ENCODE results near the gene SPTB.

Gene SPTB

DNA sequence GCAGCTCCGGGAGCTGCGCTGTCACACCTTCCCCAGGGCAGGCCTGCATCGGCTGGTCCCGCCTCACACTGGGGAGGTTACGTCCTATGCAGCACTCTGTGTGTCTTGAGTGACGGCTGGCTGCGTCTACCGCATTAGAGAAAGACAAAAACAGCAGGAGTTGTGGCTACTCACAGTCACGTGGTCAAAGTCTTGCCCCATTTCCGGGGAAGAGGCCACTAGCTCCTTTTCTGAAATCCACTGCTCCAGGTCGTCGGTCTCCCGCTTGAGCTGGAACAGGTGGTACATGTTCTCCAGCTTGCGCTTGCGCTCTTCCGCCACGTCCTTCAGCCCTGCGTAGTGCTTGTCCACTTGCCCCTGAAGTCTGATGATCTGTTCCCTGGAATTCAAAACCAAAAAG, 106.7 kb downstream of the SPTB start:
- Histone ChIP-seq H3K79me2 (ENCODE audit: insufficient read depth, low read length) (no peaks in the 10 kb centered on the region), H2AFZ (ENCODE audit: low read depth, low read length) (no peak overlapping the region), H3K4me3 (ENCODE audit: low read depth in 1 of 2, low read length in 2 of 2) (no peak overlapping the region), H3K4me1 (ENCODE audit: insufficient read depth, low read length) (no peaks in the 10 kb centered on the region), H3K9me3 (ENCODE audit: insufficient read depth, low read length, severe bottlenecking) (no peaks in the 10 kb centered on the region), H4K20me1 (ENCODE audit: insufficient read depth, low read length) (no peaks in the 10 kb centered on the region), H3K4me2 (ENCODE audit: insufficient read depth, low read length) (no peak overlapping the region), H3K9ac (ENCODE audit: low read depth, low read length) (no peak overlapping the region), H3K27ac (ENCODE audit: low read length) (no peak overlapping the region), H3K36me3 (ENCODE audit: insufficient read depth, low read length) (no peaks in the 10 kb centered on the region), H3K27me3 (ENCODE audit: insufficient read depth, low read length, poor library complexity) (no peaks in the 10 kb centered on the region)
- TF ChIP-seq, protein P1, sequence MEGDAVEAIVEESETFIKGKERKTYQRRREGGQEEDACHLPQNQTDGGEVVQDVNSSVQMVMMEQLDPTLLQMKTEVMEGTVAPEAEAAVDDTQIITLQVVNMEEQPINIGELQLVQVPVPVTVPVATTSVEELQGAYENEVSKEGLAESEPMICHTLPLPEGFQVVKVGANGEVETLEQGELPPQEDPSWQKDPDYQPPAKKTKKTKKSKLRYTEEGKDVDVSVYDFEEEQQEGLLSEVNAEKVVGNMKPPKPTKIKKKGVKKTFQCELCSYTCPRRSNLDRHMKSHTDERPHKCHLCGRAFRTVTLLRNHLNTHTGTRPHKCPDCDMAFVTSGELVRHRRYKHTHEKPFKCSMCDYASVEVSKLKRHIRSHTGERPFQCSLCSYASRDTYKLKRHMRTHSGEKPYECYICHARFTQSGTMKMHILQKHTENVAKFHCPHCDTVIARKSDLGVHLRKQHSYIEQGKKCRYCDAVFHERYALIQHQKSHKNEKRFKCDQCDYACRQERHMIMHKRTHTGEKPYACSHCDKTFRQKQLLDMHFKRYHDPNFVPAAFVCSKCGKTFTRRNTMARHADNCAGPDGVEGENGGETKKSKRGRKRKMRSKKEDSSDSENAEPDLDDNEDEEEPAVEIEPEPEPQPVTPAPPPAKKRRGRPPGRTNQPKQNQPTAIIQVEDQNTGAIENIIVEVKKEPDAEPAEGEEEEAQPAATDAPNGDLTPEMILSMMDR (IDR thresholded peaks at IDR 0.05; ENCODE audit: borderline replicate concordance, extremely low read depth, low read length, poor library complexity, severe bottlenecking) = no peak
- no peak for TF ChIP-seq EZH2 (IDR thresholded peaks at IDR 0.05; ENCODE audit: borderline replicate concordance, low read depth, low read length, severe bottlenecking)
- ATAC-seq (ENCODE audit: insufficient read depth, low read depth) = no peak
- no peak for DNase-seq

DNA sequence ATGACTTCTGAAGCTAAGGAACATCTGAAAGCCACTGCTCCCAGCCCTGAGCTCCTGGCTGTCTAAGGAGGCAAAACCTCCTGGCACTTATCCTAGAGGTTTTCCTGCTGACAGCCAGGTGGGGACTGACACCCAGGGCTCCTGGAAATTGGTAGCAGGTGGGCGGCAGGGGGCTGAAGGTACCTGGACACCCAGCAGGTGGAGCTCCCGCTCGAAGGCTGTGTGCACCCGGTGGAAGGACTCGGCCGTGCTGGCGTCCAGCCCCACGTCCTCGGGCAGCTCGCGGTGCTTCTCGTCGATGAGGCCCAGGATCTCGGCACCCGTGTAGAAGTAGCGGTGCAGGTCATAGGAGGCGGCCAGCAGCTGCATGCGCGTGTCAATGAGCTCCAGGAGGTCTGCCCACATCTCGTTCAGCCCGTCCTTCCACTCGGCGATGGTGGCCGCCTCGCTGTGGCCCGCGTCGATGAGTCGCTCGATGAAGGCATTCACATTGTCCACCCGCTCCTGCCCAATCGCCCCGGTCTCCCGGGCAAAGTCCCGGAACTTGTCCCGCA, 107.2 kb downstream of the SPTB start:
- H4K20me1 ChIP-seq (ENCODE audit: insufficient read depth, low read length) = no peaks in the 10 kb centered on the region
- no peaks in the 10 kb centered on the region for H3K27me3 ChIP-seq (ENCODE audit: insufficient read depth, low read length, poor library complexity)
- no peaks in the 10 kb centered on the region for H3K79me2 ChIP-seq (ENCODE audit: insufficient read depth, low read length)
- no peak overlapping the region for H3K4me3 ChIP-seq (ENCODE audit: low read depth in 1 of 2, low read length in 2 of 2)
- ATAC-seq (ENCODE audit: insufficient read depth, low read depth) (no peak), DNase-seq (no peak)
- H3K36me3 ChIP-seq (ENCODE audit: insufficient read depth, low read length) = no peaks in the 10 kb centered on the region
- no peak overlapping the region for H3K4me2 ChIP-seq (ENCODE audit: insufficient read depth, low read length)
- TF ChIP-seq EZH2 (IDR thresholded peaks at IDR 0.05; ENCODE audit: borderline replicate concordance, low read depth, low read length, severe bottlenecking) = no peak
- TF ChIP-seq, protein P1 (IDR thresholded peaks at IDR 0.05; ENCODE audit: borderline replicate concordance, extremely low read depth, low read length, poor library complexity, severe bottlenecking) = no peak
- no peak overlapping the region for H2AFZ ChIP-seq (ENCODE audit: low read depth, low read length)
- no peaks in the 10 kb centered on the region for H3K9me3 ChIP-seq (ENCODE audit: insufficient read depth, low read length, severe bottlenecking)
- H3K27ac ChIP-seq (ENCODE audit: low read length) = no peak overlapping the region
- H3K9ac ChIP-seq (ENCODE audit: low read depth, low read length) = no peak overlapping the region
- no peaks in the 10 kb centered on the region for H3K4me1 ChIP-seq (ENCODE audit: insufficient read depth, low read length)

DNA sequence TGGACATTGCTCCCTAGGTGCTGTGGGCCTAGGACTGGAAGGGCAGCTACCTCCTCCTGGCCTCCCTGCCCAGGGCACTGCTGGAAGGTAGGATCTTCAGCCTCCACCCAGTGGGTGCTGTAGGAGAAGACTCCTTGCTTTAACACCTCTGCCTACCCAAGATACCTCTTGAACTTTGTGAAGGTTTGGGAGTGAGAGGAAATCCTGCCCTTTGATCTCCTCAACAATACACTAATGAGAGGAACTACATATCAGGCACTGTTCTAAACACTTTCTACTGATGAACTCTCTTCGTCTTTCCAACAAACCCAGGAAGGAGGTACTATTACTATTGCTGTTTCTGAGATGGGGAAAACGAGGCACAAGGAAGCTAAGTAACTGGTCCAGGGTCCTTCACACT, 108.5 kb downstream of the SPTB start:
- H4K20me1 ChIP-seq (ENCODE audit: insufficient read depth, low read length) = no peaks in the 10 kb centered on the region
- TF ChIP-seq EZH2 (IDR thresholded peaks at IDR 0.05; ENCODE audit: borderline replicate concordance, low read depth, low read length, severe bottlenecking) = no peak
- TF ChIP-seq, protein P1 (IDR thresholded peaks at IDR 0.05; ENCODE audit: borderline replicate concordance, extremely low read depth, low read length, poor library complexity, severe bottlenecking) = no peak
- no peak overlapping the region for H3K4me2 ChIP-seq (ENCODE audit: insufficient read depth, low read length)
- DNase-seq (no peak), ATAC-seq (ENCODE audit: insufficient read depth, low read depth) (no peak)
- H3K27me3 ChIP-seq (ENCODE audit: insufficient read depth, low read length, poor library complexity) = no peaks in the 10 kb centered on the region
- H3K79me2 ChIP-seq (ENCODE audit: insufficient read depth, low read length) = no peaks in the 10 kb centered on the region
- H2AFZ ChIP-seq (ENCODE audit: low read depth, low read length) = no peak overlapping the region
- no peaks in the 10 kb centered on the region for H3K9me3 ChIP-seq (ENCODE audit: insufficient read depth, low read length, severe bottlenecking)
- H3K4me3 ChIP-seq (ENCODE audit: low read depth in 1 of 2, low read length in 2 of 2) = no peak overlapping the region
- H3K9ac ChIP-seq (ENCODE audit: low read depth, low read length) = no peak overlapping the region
- H3K4me1 ChIP-seq (ENCODE audit: insufficient read depth, low read length) = no peaks in the 10 kb centered on the region
- H3K36me3 ChIP-seq (ENCODE audit: insufficient read depth, low read length) = no peaks in the 10 kb centered on the region
- H3K27ac ChIP-seq (ENCODE audit: low read length) = no peak overlapping the region

DNA sequence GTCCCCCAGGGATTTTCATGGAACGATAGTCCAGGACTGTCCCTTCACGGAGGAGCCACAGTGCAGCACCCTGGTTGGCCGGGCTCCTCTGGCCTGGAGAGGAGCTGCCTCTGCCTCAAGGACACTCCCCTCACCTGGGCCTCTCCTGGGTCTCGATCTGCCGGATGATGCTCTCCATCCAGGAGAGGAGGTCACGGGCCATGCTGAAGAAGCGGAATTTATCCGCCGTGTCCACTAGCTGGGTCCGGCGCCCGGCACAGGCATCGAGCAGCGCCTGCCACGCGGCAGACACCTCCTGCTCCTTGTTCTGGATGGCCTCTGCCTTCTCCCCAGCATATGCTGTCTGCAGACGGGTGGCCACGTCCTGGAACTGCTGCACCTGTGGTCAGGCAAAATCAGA, 109.0 kb downstream of the SPTB start:
- Histone ChIP-seq H3K4me2 (ENCODE audit: insufficient read depth, low read length) (no peak overlapping the region), H2AFZ (ENCODE audit: low read depth, low read length) (no peak overlapping the region), H3K36me3 (ENCODE audit: insufficient read depth, low read length) (no peaks in the 10 kb centered on the region), H3K4me3 (ENCODE audit: low read depth in 1 of 2, low read length in 2 of 2) (no peak overlapping the region), H3K9ac (ENCODE audit: low read depth, low read length) (no peak overlapping the region), H3K4me1 (ENCODE audit: insufficient read depth, low read length) (no peaks in the 10 kb centered on the region), H3K79me2 (ENCODE audit: insufficient read depth, low read length) (no peaks in the 10 kb centered on the region), H3K9me3 (ENCODE audit: insufficient read depth, low read length, severe bottlenecking) (no peaks in the 10 kb centered on the region), H3K27me3 (ENCODE audit: insufficient read depth, low read length, poor library complexity) (no peaks in the 10 kb centered on the region), H3K27ac (ENCODE audit: low read length) (no peak overlapping the region), H4K20me1 (ENCODE audit: insufficient read depth, low read length) (no peaks in the 10 kb centered on the region; the same call in 1 of the 2 replicates)
- ATAC-seq (ENCODE audit: insufficient read depth, low read depth) = no peak
- TF ChIP-seq EZH2 (IDR thresholded peaks at IDR 0.05; ENCODE audit: borderline replicate concordance, low read depth, low read length, severe bottlenecking) = no peak
- TF ChIP-seq, protein P1 (IDR thresholded peaks at IDR 0.05; ENCODE audit: borderline replicate concordance, extremely low read depth, low read length, poor library complexity, severe bottlenecking) = no peak
- no peak for DNase-seq

Data from DND-41 (cell line).